Fibroblast of lung (primary cell): Measurements from ENCODE around the gene LUC7L. TPM values are rescaled to one million over a fixed set of nuclear protein-coding genes. Genes with fewer than 3 reads are reported as not detected.
A peak's percentile ranks its signal among the peaks of the same experiment; 100 is the strongest.
"Not testable (repeated sequence)": the region's sequence is repeated elsewhere in the genome, so short reads cannot be mapped to it uniquely, and the experiment has no call there.

Experiments
- DNase-seq, 2 donors: peaks; one replicate each; pipeline versions ENCODE4 v3.0.0 to v3.0.0-alpha.2; 2010; ENCODE audit warnings: low read depth in 2 of 2
- H2AFZ ChIP-seq: 2 replicates; pipeline ENCODE4 v1.5.1; 2012; ENCODE audit warnings: low read length, control low read depth, inconsistent platforms
- H3K27ac ChIP-seq: 2 replicates; pipeline ENCODE4 v1.5.1; 2011; ENCODE audit warnings: low read length, control low read depth; ENCODE audit not compliant: insufficient read depth
- H3K27me3 ChIP-seq: 2 replicates; pipeline ENCODE4 v1.5.1; 2011; ENCODE audit warnings: mild to moderate bottlenecking, low read length; ENCODE audit not compliant: control insufficient read depth, insufficient read depth
- H3K36me3 ChIP-seq: 2 replicates; pipeline ENCODE4 v1.5.1; 2011; ENCODE audit warnings: low read length; ENCODE audit not compliant: control insufficient read depth, insufficient read depth
- H3K4me1 ChIP-seq: 2 replicates; pipeline ENCODE4 v1.5.1; 2011; ENCODE audit warnings: low read length; ENCODE audit not compliant: control insufficient read depth, insufficient read depth; ENCODE audit errors: extremely low read depth
- H3K4me2 ChIP-seq: 2 replicates; pipeline ENCODE4 v1.5.1; 2011; ENCODE audit warnings: low read length, control low read depth; ENCODE audit not compliant: insufficient read depth; ENCODE audit errors: extremely low read depth
- H3K4me3 ChIP-seq, 4 experiments: fragments of 200-600 bp in 1 of 4; sonication (generic) in 1 of 4; replicated peaks in 1 of 4; 2 replicates each; pipeline ENCODE4 v1.5.1; 2011 to 2016; ENCODE audit warnings: low read length in 4 of 4, low read depth in 3 of 4, mild to moderate bottlenecking in 3 of 4, control low read depth in 2 of 4, inconsistent platforms in 1 of 4, mixed read lengths in 1 of 4; ENCODE audit not compliant: insufficient read depth in 1 of 4; ENCODE audit errors: control extremely low read depth in 1 of 4
- H3K79me2 ChIP-seq: 2 replicates; pipeline ENCODE4 v1.5.1; 2012; ENCODE audit warnings: mild to moderate bottlenecking, low read length, inconsistent platforms; ENCODE audit not compliant: control insufficient read depth, insufficient read depth
- H3K9ac ChIP-seq: 2 replicates; pipeline ENCODE4 v1.5.1; 2011; ENCODE audit warnings: mild to moderate bottlenecking, low read length, control low read depth; ENCODE audit not compliant: insufficient read depth
- H3K9me3 ChIP-seq: 2 replicates; pipeline ENCODE4 v1.5.1; 2012; ENCODE audit warnings: low read depth, low read length; ENCODE audit not compliant: control insufficient read depth, insufficient read depth
- H4K20me1 ChIP-seq: 2 replicates; pipeline ENCODE4 v1.5.1; 2011; ENCODE audit warnings: low read length; ENCODE audit not compliant: control insufficient read depth, insufficient read depth; ENCODE audit errors: extremely low read depth
- EZH2 ChIP-seq: IDR thresholded peaks from 2 replicates; pipeline ENCODE4 v1.5.1; 2012; ENCODE audit warnings: low read length, control low read depth, mild to moderate bottlenecking; ENCODE audit errors: missing control alignments
- polyA plus RNA-seq, 2 donors: library from polyadenylated mRNA; depleted of rRNA in 1 of 2; stranded (reverse) in 1 of 2; unstranded in 1 of 2; fragments of >200 nt; gene quantifications; 2 replicates each; pipeline ENCODE4 v1.2.1, GENCODE V29; 2011 to 2012; ENCODE audit warnings: missing spikeins in 1 of 2
- total RNA-seq: library from RNA; depleted of rRNA; stranded (reverse); fragments of >200 nt; gene quantifications from 2 replicates; pipeline ENCODE4 v1.2.1, GENCODE V29; 2014
- TF ChIP-seq, protein P1 (sequence below), 2 donors: IDR thresholded peaks in 1 of 2; conservative IDR thresholded peaks in 1 of 2; 1 replicate in 1 of 2; 2 replicates in 1 of 2; pipeline ENCODE4 v1.5.1; 2011 to 2012; ENCODE audit warnings: low read length in 2 of 2, control low read depth in 1 of 2, inconsistent platforms in 1 of 2, low read depth in 1 of 2, mild to moderate bottlenecking in 1 of 2

LUC7L gene
- total and polyA plus RNA-seq, 2 donors (not counting 1 experiment from before 2014, with no cell fraction given) = 30.9 to 38.0 TPM

- no peak overlapping the region for H3K9ac ChIP-seq
- peaks cover 3% of the 10 kb centered on the region for H3K4me1 ChIP-seq
- no peak for TF ChIP-seq EZH2
- TF ChIP-seq, protein P1, sequence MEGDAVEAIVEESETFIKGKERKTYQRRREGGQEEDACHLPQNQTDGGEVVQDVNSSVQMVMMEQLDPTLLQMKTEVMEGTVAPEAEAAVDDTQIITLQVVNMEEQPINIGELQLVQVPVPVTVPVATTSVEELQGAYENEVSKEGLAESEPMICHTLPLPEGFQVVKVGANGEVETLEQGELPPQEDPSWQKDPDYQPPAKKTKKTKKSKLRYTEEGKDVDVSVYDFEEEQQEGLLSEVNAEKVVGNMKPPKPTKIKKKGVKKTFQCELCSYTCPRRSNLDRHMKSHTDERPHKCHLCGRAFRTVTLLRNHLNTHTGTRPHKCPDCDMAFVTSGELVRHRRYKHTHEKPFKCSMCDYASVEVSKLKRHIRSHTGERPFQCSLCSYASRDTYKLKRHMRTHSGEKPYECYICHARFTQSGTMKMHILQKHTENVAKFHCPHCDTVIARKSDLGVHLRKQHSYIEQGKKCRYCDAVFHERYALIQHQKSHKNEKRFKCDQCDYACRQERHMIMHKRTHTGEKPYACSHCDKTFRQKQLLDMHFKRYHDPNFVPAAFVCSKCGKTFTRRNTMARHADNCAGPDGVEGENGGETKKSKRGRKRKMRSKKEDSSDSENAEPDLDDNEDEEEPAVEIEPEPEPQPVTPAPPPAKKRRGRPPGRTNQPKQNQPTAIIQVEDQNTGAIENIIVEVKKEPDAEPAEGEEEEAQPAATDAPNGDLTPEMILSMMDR (conservative IDR thresholded peaks at IDR 0.05 in 1 of 2, IDR thresholded peaks at IDR 0.05 in 1 of 2; ENCODE audit: low read depth in 1 of 2, low read length in 2 of 2) = no peak
- H3K27me3 ChIP-seq = no peaks in the 10 kb centered on the region
- no peak overlapping the region for H3K4me3 ChIP-seq
- no peak overlapping the region for H3K27ac ChIP-seq
- H3K9me3 ChIP-seq = no peaks in the 10 kb centered on the region
- H3K79me2 ChIP-seq = peaks cover 27% of the 10 kb centered on the region
- H3K36me3 ChIP-seq = peaks cover 4% of the 10 kb centered on the region
- no peaks in the 10 kb centered on the region for H4K20me1 ChIP-seq
- no peak overlapping the region for H2AFZ ChIP-seq
- no peak for DNase-seq
- no peak overlapping the region for H3K4me2 ChIP-seq
Measured at GRCh38 chr16:230949-231348, 1.7 kb upstream of the LUC7L start.

DNA sequence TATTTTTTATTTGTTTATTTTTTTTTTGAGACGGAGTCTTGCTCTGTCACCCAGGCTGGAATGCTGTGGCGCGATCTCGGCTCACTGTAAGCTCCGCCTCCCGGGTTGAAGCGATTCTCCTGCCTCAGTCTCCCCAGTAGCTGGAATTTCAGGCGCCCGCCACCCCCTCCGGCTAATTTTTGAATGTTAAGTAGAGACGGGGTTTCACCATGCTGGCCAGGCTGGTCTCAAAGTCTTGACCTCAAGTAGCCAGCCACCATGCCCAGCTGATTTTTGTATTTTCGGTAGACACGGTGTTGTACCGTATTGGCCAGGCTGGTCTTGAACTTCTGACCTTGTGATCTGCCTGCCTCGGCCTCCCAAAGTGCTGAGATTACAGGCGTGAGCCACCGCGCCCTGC is 1.1 kb upstream of the LUC7L start:
- not testable (repeated sequence) for H3K4me1 ChIP-seq, H3K27me3 ChIP-seq, H3K9ac ChIP-seq, H3K36me3 ChIP-seq, DNase-seq, H3K4me2 ChIP-seq, H4K20me1 ChIP-seq, H3K9me3 ChIP-seq, H3K27ac ChIP-seq, H3K4me3 ChIP-seq, H2AFZ ChIP-seq
- H3K79me2 ChIP-seq = peaks cover 30% of the 10 kb centered on the region

GRCh38 chr16:229731-230281 is 557 bp upstream of the LUC7L start:
- Histone ChIP-seq H3K4me2 (peak overlapping the region; percentile 72), H3K36me3 (peaks cover 7% of the 10 kb centered on the region), H3K4me1 (peaks cover 3% of the 10 kb centered on the region), H4K20me1 (no peaks in the 10 kb centered on the region), H2AFZ (peak overlapping the region; percentile 50), H3K4me3 (peak overlapping the region; percentile 41 to 99 (median 92)), H3K27me3 (no peaks in the 10 kb centered on the region), H3K27ac (no peak overlapping the region), H3K9ac (no peak overlapping the region), H3K9me3 (no peaks in the 10 kb centered on the region), H3K79me2 (peaks cover 31% of the 10 kb centered on the region)
- no peak for DNase-seq
- TF ChIP-seq EZH2 = no peak
- TF ChIP-seq, protein P1 (conservative IDR thresholded peaks at IDR 0.05 in 1 of 2, IDR thresholded peaks at IDR 0.05 in 1 of 2; ENCODE audit: low read depth in 1 of 2, low read length in 2 of 2) = no peak
